Stimulated activated CD4-positive, alpha-beta T cell treated with anti-CD3 and anti-CD28 coated beads, Interleukin-4, amount 100 ng/mL, for 24 hours (primary cell): ENCODE measurements around the gene GOLGA5.
"Not testable (repeated sequence)": the region's sequence is repeated elsewhere in the genome, so short reads cannot be mapped to it uniquely, and the experiment has no call there.

ENCODE experiments used
- DNase-seq: peaks from one replicate; pipeline ENCODE4 v3.0.0-alpha.2; 2020

Gene GOLGA5

GRCh38 chr14:92793709-92794546, at the start of gene GOLGA5:
GOLGA5 (plus strand) TSS chr14:92794305; CDS start chr14:92797438, 3,133 bp downstream.
- DNase-seq: peak; percentile 97

- DNase-seq: no peak
These were observed 46.3 kb upstream of the GOLGA5 start for GRCh38 chr14:92747701-92748258.

DNA sequence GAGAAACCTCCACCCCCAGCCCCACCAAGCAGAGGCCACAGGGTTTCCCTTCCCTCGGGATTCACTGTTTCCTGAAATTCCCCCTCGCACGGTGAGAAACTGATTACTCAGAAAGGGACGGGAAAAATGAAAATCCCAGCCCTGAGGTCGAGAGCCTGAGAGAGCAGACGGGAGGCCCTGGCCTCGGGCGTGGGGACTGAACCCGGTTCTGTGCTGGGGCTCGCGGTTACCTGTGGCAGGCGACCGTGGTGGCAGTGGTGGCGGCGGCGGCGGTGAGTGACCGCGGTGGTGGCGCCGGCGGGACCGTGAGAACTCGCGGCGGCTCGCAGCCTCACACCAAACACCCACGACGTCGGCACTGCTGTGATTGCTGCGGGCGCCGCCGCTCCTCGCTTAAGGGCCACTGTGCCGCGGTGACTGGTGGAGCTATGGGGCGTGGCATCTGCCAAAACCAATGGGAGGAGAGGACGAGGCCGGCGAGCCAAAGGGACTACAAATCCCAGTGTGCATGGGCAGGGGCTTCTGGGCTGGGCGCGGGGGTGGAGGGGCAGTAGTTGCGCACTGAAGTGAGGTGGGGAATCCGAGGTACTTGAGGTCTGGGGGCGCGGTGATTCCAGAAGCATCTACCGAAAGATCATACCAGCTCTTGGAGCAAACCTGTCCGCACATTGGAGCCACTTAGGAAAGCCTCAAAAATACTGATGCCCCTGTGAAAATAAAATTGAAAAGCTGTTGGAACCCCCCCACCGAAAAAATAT, 45.7 kb upstream of the GOLGA5 start, which contains the start of gene LGMN:
Gene LGMN, minus strand, starts transcription at position 369 of the 758 bp plus-strand sequence. CDS start 15,841 bp downstream, outside the sequence.
- peak; percentile 82 for DNase-seq

GRCh38 chr14:92750222-92750728, 43.8 kb upstream of the GOLGA5 start:
- DNase-seq: peak; percentile 45

GRCh38 chr14:92750994-92751400, 43.1 kb upstream of the GOLGA5 start:
- no peak for DNase-seq

DNA sequence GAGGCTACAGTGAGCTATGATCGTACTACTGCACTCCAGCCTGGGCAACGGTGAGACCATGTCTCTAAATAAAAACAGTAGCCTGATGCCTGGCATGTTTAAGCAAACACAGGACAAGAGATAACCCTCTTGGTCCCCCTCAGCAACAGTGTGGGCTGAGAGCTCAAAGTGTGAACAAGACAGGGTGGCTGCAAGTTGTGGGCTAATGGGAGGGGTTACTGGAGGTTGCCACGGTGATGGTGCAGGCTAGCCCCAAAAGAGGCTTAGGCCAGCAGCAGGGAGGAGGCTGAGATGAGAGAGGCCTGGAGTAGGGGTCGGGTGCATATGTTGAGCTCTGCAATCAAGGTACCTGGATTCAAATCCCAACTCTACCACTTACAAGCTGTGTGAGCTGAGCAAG, 42.3 kb upstream of the GOLGA5 start:
- no peak for DNase-seq

GRCh38 chr14:92753250-92753649, 40.9 kb upstream of the GOLGA5 start:
- DNase-seq: no peak

DNA sequence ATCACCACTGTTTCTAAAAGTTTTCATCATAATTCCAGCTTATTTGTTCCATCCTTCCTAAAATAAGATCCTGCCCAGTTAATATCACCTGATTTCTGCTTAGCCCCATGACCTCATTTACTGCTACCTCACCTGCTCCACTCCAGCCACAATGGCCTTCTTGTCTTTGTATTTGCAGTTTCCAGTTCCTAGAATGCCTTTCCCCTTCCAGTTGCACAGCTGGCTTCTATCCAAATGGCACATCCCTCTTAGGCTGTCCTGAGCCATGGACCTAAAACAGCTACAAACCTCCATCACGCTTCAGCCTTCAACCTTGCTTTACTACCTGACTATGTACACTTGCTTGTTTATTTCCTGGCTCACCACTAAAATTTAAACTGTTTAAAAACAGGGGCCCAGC, 39.1 kb upstream of the GOLGA5 start:
- no peak for DNase-seq

- DNase-seq: no peak
These were observed 38.6 kb upstream of the GOLGA5 start for GRCh38 chr14:92755495-92755894.

DNA sequence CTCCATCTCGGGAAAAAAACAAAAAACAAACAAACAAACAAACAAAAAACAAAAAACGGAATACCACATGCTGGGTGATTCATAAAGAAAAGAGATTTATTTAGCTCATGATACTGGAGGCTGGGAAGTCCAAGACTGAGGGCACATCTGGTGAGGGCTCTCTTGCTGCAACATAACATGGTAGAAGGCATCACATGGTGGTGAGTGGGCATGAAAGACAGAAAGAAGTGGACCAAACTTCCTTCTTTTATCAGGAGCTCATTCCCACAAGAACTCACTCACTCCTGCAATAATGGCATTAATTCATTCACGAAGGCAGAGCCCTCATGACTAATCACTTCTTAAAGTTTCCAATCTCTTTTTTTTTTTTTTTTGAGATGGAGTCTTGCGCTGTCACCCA, 37.7 kb upstream of the GOLGA5 start:
- no peak for DNase-seq

GRCh38 chr14:92759300-92759678, 34.8 kb upstream of the GOLGA5 start:
- DNase-seq: peak; percentile 19

- no peak for DNase-seq
These were observed 34.2 kb upstream of the GOLGA5 start for GRCh38 chr14:92759679-92760523.

DNA sequence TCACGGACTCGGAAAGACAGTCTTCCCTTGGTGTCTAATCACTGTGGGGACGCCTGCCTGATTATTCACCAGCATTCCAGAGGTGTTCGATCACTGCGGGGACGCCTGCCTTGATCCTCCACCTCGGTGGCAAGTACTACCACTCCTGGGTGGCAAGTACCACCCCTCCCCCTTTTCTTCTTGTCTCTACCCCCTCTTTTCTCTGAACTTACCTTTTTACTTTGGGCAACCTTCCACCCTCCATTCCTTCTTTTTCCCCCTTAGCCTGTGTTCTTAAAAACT, 33.6 kb upstream of the GOLGA5 start:
- no peak for DNase-seq

- not testable (repeated sequence) for DNase-seq
These were observed 30.2 kb upstream of the GOLGA5 start for GRCh38 chr14:92763666-92764631.

DNA sequence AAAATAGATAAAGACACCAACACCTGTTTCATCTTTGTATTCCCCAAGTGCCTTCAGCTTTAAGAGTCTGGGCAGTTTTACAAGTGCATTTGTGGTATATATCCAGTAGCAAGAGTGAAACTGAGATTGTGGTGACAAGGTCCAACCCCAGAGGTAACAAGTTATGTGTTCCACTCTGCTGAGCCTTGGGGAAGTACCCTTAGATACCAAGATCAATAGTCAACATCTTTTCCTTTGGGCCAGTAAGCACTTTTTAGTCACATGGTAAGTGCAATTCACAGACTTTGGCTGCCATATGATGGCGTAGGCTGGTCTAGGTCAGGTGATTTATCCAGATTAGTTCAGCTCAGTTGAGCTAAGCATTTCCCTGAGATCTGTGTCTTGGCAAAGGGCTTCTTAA, 25.9 kb upstream of the GOLGA5 start:
- peak; percentile 48 for DNase-seq

- no peak for DNase-seq
These were observed 25.3 kb upstream of the GOLGA5 start for GRCh38 chr14:92768795-92769194.

DNA sequence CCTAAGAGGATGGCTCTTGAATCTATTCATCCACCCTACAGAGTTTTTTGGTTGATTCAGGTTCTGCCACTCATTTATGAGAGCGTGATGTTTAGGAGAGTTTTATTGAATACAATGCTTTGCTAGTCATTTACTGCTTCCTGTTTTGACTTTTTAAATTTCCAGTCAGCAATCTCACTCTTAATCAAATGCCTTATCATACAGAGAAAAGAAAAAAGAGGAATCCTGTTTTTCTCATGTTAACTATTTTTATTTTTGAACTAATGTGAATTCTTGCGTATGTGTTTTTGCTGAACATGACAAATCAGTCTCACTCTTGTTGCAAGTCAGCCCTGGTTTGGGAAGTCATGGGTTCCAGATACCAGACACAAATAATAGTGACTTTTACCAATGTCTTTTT, 23.6 kb upstream of the GOLGA5 start:
- no peak for DNase-seq

GRCh38 chr14:92774572-92774971, 19.5 kb upstream of the GOLGA5 start:
- no peak for DNase-seq

DNA sequence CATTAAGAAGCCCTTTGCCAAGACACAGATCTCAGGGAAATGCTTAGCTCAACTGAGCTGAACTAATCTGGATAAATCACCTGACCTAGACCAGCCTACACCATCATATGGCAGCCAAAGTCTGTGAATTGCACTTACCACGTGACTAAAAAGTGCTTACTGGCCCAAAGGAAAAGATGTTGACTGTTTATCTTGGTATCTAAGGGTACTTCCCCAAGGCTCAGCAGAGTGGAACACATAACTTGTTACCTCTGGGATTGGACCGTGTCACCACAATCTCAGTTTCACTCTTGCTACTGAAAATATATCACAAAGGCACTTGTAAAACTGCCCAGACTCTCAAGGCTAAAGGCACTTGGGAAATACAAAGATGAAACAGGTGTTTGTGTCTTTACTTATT, 18.8 kb upstream of the GOLGA5 start:
- DNase-seq: peak; percentile 32

DNA sequence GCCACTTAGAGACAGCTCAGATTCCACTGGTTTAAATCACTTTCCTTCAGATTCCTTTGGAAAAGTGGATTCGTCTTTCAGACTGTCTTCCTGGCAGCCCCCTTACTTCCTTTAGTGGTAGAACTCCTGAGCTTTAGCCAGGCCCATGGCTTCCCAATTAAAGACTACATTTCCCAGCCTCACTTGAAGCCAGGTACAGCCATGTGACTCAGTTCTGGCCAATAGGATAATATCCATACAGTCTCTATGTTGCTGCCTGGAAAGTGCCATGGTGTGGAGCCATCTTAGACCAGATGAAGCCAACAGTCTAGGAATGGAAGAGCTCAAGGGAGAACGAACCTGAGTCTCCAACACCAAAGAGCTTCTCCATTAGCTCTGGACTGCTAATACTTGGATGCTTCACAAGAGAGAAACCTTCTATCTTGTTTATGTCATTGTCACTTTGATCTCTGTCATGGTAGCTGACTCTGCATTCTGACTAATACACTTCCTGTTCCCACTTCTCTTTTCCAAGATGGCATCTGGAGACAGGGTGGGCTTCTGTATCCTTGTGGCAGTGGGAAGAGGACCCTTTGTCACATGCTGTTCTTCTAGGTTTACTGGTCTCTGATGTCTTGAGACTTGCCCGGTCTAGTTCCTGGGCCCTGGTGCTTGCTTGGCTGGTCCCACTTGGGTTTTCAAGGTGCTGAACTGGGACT, 15.1 kb upstream of the GOLGA5 start:
- DNase-seq: not testable (repeated sequence)
